SK-N-SH (cell line): ENCODE measurements around the gene TBL2.
"Not testable (repeated sequence)": the region's sequence is repeated elsewhere in the genome, so short reads cannot be mapped to it uniquely, and the experiment has no call there.

Experiments used
- TAF1 ChIP-seq: IDR thresholded peaks from 2 replicates; pipeline ENCODE4 v1.6.1; 2012; ENCODE audit warnings: low read depth, mild to moderate bottlenecking, low read length, moderate library complexity, borderline replicate concordance
- TF ChIP-seq, protein P1 (sequence below): fragments of 200-600 bp; sonication (generic); IDR thresholded peaks from 2 replicates; pipeline ENCODE4 v1.6.1; 2017; ENCODE audit warnings: antibody characterized with exemption, mild to moderate bottlenecking, moderate library complexity

GRCh38 chr7:73619394-73619793 is 41.0 kb upstream of the TBL2 start:
- TF ChIP-seq, protein P1, sequence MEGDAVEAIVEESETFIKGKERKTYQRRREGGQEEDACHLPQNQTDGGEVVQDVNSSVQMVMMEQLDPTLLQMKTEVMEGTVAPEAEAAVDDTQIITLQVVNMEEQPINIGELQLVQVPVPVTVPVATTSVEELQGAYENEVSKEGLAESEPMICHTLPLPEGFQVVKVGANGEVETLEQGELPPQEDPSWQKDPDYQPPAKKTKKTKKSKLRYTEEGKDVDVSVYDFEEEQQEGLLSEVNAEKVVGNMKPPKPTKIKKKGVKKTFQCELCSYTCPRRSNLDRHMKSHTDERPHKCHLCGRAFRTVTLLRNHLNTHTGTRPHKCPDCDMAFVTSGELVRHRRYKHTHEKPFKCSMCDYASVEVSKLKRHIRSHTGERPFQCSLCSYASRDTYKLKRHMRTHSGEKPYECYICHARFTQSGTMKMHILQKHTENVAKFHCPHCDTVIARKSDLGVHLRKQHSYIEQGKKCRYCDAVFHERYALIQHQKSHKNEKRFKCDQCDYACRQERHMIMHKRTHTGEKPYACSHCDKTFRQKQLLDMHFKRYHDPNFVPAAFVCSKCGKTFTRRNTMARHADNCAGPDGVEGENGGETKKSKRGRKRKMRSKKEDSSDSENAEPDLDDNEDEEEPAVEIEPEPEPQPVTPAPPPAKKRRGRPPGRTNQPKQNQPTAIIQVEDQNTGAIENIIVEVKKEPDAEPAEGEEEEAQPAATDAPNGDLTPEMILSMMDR, result not testable (repeated sequence)
- TF ChIP-seq TAF1, result not testable (repeated sequence)
